DOHH2 (cell line): ENCODE results near the gene CLN5.

Experiments used
- EZH2phosphoT487 ChIP-seq: fragments of 200-600 bp; sonication (generic); IDR thresholded peaks from 2 replicates; pipeline ENCODE4 v1.6.1; 2017; ENCODE audit warnings: borderline replicate concordance, mild to moderate bottlenecking, antibody characterized with exemption, low read length, moderate library complexity, mixed read lengths
- TF ChIP-seq, protein P1 (sequence below): fragments of 200-600 bp; sonication (generic); IDR thresholded peaks from one replicate; pipeline ENCODE4 v1.5.1; 2014; ENCODE audit warnings: antibody characterized with exemption, mild to moderate bottlenecking, low read depth, low read length; ENCODE audit not compliant: poor library complexity, severe bottlenecking

- TF ChIP-seq, protein P1, sequence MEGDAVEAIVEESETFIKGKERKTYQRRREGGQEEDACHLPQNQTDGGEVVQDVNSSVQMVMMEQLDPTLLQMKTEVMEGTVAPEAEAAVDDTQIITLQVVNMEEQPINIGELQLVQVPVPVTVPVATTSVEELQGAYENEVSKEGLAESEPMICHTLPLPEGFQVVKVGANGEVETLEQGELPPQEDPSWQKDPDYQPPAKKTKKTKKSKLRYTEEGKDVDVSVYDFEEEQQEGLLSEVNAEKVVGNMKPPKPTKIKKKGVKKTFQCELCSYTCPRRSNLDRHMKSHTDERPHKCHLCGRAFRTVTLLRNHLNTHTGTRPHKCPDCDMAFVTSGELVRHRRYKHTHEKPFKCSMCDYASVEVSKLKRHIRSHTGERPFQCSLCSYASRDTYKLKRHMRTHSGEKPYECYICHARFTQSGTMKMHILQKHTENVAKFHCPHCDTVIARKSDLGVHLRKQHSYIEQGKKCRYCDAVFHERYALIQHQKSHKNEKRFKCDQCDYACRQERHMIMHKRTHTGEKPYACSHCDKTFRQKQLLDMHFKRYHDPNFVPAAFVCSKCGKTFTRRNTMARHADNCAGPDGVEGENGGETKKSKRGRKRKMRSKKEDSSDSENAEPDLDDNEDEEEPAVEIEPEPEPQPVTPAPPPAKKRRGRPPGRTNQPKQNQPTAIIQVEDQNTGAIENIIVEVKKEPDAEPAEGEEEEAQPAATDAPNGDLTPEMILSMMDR = no peak
- no peak for TF ChIP-seq EZH2phosphoT487
Measured at GRCh38 chr13:76968041-76968440, 23.8 kb upstream of the CLN5 start.
